GM20431 (cell line): ENCODE measurements around the gene KRTAP10-8.
"Not testable (repeated sequence)": the region's sequence is repeated elsewhere in the genome, so short reads cannot be mapped to it uniquely, and the experiment has no call there.

Experiments
- in situ Hi-C: fragments of 300-500 bp; cut with MseI, MboI; formaldehyde crosslinking; loops from one replicate; pipeline ENCODE4 v1.15.0; 2020; ENCODE audit warnings: low sequenced_read_pairs; ENCODE audit not compliant: unreplicated experiment

The KRTAP10-8 gene

GRCh38 chr21:44614961-44615391 is 3.1 kb downstream of the KRTAP10-8 start:
- in situ Hi-C loops, result no loop called here

- in situ Hi-C loops, result no loop called here
Measured at GRCh38 chr21:44615466-44615865, 3.6 kb downstream of the KRTAP10-8 start.

- in situ Hi-C loops, result no loop called here
Measured at GRCh38 chr21:44615911-44616590, 4.2 kb downstream of the KRTAP10-8 start.

- in situ Hi-C loops, result no loop called here
Measured at GRCh38 chr21:44616591-44616926, 4.7 kb downstream of the KRTAP10-8 start.

- in situ Hi-C loops, result no loop called here
Measured at GRCh38 chr21:44617071-44617501, 5.2 kb downstream of the KRTAP10-8 start.

GRCh38 chr21:44618504-44618903 is 6.6 kb downstream of the KRTAP10-8 start:
- in situ Hi-C loops, result no loop called here

- in situ Hi-C loops, result no loop called here
Measured at GRCh38 chr21:44618909-44619308, 7.0 kb downstream of the KRTAP10-8 start.

GRCh38 chr21:44619886-44620285 is 8.0 kb downstream of the KRTAP10-8 start:
- in situ Hi-C loops, result no loop called here

- in situ Hi-C loops, result no loop called here
Measured at GRCh38 chr21:44623575-44623974, 11.7 kb downstream of the KRTAP10-8 start.

- in situ Hi-C loops, result no loop called here
Measured at GRCh38 chr21:44625756-44626155, 13.9 kb downstream of the KRTAP10-8 start.

GRCh38 chr21:44626262-44626661 is 14.4 kb downstream of the KRTAP10-8 start:
- in situ Hi-C loops, result no loop called here

- in situ Hi-C loops, result no loop called here
Measured at GRCh38 chr21:44626673-44627143, 14.8 kb downstream of the KRTAP10-8 start, which contains the start of gene KRTAP10-9. Gene KRTAP10-9 (plus strand): TSS chr21:44627093. CDS start chr21:44627172, 79 bp downstream.

GRCh38 chr21:44627181-44627822 is 15.4 kb downstream of the KRTAP10-8 start:
- in situ Hi-C loops, result not testable (repeated sequence)

- in situ Hi-C loops, result not testable (repeated sequence)
Measured at GRCh38 chr21:44627831-44628233, 16.0 kb downstream of the KRTAP10-8 start.

- in situ Hi-C loops, result no loop called here
Measured at GRCh38 chr21:44628707-44629391, 17.0 kb downstream of the KRTAP10-8 start.

GRCh38 chr21:44630440-44630839 is 18.6 kb downstream of the KRTAP10-8 start:
- in situ Hi-C loops, result no loop called here

- in situ Hi-C loops, result no loop called here
Measured at GRCh38 chr21:44632067-44632466, 20.2 kb downstream of the KRTAP10-8 start.

GRCh38 chr21:44636209-44637017 is 24.5 kb downstream of the KRTAP10-8 start:
- in situ Hi-C loops, result no loop called here

- in situ Hi-C loops, result no loop called here
Measured at GRCh38 chr21:44637018-44637850, 25.4 kb downstream of the KRTAP10-8 start, which contains the start of gene KRTAP10-10. Gene KRTAP10-10 (plus strand): TSS chr21:44637356. CDS start chr21:44637418, 62 bp downstream.
